Stimulated activated CD8-positive, alpha-beta memory T cell treated with anti-CD3 and anti-CD28 coated beads, Interleukin-7, amount 100 ng/mL, for 1 hour (primary cell): ENCODE data around the gene ATXN1.
A peak's percentile ranks its signal among the peaks of the same experiment; 100 is the strongest.

Experiments used
- DNase-seq, 2 donors: peaks; one replicate each; pipeline ENCODE4 v3.0.0-alpha.2; 2020; ENCODE audit warnings: low read depth in 2 of 2

The ATXN1 gene

GRCh38 chr6:16539086-16539931 is 222.0 kb downstream of the ATXN1 start:
- no peak for DNase-seq

GRCh38 chr6:16535564-16535963 is 225.7 kb downstream of the ATXN1 start:
- no peak for DNase-seq

- no peak for DNase-seq
These were observed 227.5 kb downstream of the ATXN1 start for GRCh38 chr6:16533721-16534136.

- DNase-seq = no peak
These were observed 228.1 kb downstream of the ATXN1 start for GRCh38 chr6:16533210-16533609.

GRCh38 chr6:16527691-16528090 is 233.6 kb downstream of the ATXN1 start:
- DNase-seq = no peak

GRCh38 chr6:16524380-16524707 is 236.9 kb downstream of the ATXN1 start:
- DNase-seq = no peak

- no peak for DNase-seq
These were observed 237.5 kb downstream of the ATXN1 start for GRCh38 chr6:16523606-16524379.

GRCh38 chr6:16522937-16523336 is 238.3 kb downstream of the ATXN1 start:
- DNase-seq = no peak

GRCh38 chr6:16521528-16521927 is 239.7 kb downstream of the ATXN1 start:
- no peak for DNase-seq

GRCh38 chr6:16519265-16520242 is 241.7 kb downstream of the ATXN1 start:
- DNase-seq = no peak

GRCh38 chr6:16518265-16518664 is 243.0 kb downstream of the ATXN1 start:
- DNase-seq = no peak

- no peak for DNase-seq
These were observed 247.0 kb downstream of the ATXN1 start for GRCh38 chr6:16514249-16514648.

- DNase-seq = no peak
These were observed 248.5 kb downstream of the ATXN1 start for GRCh38 chr6:16512544-16513290.

- DNase-seq = peak in 1 of 2 donors; percentile 22
These were observed 249.4 kb downstream of the ATXN1 start for GRCh38 chr6:16511723-16512489.

GRCh38 chr6:16511040-16511660 is 250.1 kb downstream of the ATXN1 start:
- DNase-seq = no peak

GRCh38 chr6:16510245-16510644 is 251.0 kb downstream of the ATXN1 start:
- no peak for DNase-seq

- no peak for DNase-seq
These were observed 252.3 kb downstream of the ATXN1 start for GRCh38 chr6:16508959-16509358.

GRCh38 chr6:16505711-16506357 is 255.4 kb downstream of the ATXN1 start:
- DNase-seq = no peak

- DNase-seq = no peak
These were observed 256.7 kb downstream of the ATXN1 start for GRCh38 chr6:16504609-16505008.
